Activated T-cell treated with anti-CD3 and anti-CD28 coated beads for 1 hour (primary cell): ENCODE data around the gene ALG5.

ENCODE experiments used
- DNase-seq: peaks from one replicate; pipeline ENCODE4 v3.0.0-alpha.2; 2020; ENCODE audit warnings: low read depth

The ALG5 gene

DNA sequence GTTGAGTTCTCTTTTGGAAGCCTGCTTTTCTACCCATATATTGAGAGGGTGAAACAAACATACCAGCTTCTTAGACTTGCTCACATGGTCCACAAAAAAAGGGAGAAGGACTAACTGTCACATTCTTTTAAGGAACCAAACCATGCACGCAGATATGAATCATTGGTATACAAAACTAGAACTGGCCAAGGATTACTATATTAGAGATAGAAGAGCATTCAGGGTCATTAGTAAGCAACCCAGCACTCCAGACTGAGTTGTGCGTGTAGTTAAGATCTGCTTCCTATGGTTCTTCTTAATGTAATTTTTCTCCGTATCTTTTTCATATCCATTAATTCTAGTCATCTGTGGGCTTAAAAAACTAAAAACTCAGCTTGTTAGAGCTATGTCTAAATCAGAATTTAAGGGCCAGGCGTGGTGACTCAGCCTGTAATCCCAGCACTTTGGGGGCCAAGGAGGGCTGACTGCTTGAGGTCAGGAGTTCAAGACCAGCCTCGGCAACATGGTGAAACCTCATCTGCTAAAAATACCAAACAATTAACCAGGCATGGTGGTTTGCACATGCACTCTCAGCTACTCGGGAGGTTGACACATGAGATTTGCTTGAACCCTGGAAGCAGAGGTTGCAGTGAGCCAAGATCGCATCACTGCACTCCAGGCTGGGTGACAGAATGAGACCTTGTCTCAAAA lies 19.6 kb downstream of the ALG5 start:
- no peak for DNase-seq

DNA sequence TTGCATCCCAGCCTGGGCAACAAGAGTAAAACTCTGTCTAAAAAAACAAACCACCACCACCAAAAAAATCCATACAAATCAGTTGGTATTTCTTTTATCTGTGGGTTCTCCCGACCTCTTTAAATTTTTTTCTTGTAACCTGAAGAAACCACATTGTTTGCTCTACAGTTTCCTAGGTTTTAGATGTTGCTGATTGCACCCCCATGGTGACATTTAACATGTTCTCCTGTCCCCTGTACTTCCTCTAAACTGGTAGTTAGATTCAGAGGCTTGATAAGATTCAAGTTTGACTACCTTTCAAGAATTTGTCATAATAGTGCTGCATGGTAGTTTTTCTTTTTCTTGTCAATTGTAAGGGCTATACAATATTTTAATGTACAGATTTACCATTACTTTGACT lies 24.0 kb downstream of the ALG5 start:
- no peak for DNase-seq

DNA sequence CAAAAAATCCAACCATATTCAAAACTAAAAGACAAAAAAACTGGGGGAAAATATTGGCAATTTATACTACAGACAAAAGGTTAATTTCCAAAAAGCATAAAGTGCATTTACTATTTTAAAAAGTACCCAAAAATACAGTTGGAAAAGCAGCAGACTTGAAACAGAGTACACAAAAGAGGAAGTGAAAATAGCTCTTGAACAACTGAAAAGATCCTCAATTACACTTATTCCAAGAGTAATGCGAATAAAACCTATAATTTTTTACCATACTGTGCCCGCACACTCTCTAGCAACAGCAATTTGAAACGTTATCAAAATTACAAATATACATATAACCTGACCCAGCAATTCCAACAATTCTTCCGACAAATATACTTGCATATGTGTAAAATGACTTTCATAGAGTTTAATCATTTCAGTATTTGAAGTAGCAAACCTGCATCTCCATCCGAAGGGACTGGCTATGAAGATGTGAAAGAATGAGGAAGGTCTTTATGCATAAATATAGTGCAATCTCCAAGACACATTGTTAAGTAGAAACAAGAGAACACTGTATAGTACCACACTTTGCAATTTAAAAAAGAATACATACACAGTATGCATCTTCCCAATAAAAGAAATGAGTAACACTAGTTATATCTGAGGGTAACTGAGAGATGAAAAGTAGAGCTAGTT lies 25.4 kb downstream of the ALG5 start:
- DNase-seq = no peak

DNA sequence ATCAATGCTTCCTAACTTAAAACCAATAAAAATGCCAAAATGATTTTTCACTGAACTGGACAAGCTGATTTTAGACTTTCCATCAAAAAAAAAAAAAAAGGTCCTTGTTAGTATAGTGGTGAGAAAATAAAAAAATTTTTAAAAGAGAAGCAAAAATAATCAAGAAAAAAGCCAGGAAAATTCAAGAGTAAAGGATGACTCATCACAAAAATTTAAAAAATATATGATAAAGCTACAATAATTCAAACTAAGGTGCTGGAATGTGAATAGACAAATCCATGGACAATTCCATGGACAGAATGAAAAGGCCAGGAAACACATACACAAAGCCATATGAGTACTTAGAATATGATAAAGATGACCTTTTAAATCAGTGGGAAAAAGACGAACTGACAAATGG lies 26.1 kb downstream of the ALG5 start:
- no peak for DNase-seq

DNA sequence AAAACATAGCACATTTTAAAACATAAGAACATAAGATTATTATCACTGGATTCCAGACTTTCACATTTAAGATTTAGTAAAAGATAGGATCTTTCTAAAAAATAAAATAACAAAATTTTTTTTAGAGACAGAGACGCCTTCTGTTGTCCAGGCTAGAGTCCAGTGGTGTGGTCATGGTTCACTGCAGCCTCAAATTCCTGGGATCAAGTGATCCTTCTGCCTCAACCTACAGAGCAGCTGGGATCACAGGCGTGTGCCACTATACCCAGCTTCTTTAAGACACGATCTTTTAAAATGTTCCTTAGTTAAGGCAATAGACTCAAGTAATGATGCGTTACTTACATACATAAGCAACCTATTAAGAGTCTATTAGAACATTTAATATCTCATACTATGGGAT lies 32.7 kb downstream of the ALG5 start:
- no peak for DNase-seq

DNA sequence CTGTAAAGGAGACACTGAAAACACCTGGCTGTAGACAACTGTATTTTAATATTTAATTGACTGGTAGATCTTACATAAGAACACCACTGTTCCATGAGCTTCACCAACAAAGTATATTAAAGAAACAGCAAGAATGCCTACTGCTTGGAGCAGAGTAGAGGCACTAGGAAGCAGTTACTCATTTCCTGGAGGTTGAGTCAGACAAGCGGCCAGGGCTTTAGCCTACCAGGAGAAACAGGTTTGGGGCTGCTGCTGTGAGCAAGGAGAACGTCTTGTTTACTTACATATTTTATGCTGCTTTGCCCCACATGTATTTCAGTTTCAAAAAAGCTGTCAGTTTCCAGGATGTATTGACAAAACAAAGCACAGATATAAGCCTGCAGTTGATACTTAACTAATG lies 33.4 kb downstream of the ALG5 start:
- DNase-seq = no peak

DNA sequence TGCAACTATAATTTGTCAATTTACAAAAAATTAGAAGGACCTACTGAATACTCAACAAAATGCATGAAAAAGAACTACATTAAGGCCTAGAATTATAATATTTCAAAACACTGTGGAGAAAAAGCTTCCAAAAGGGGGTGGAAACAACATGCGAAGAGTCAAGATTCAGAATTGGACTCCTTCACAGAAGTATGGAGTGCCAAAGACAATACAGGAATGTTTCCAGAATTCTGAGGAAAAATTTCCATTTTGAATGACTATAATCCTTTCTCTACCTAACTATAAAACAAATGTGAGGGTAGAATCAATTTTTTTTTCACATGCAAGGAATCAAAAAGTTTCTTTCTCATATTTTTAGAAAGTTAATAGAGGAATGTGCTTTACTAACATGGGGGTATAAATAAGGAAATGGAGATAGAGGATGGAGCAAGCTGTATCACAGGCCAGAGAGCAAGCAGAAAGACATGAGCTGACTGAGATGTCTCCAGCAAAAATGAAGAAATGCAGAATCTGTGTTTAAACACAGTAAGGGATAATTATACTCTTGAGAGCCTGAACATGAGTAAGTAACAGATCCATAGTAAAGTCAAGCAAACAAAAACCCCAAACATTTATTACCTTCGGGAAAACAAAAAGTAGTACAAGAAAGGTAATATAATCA lies 39.6 kb downstream of the ALG5 start:
- no peak for DNase-seq

DNA sequence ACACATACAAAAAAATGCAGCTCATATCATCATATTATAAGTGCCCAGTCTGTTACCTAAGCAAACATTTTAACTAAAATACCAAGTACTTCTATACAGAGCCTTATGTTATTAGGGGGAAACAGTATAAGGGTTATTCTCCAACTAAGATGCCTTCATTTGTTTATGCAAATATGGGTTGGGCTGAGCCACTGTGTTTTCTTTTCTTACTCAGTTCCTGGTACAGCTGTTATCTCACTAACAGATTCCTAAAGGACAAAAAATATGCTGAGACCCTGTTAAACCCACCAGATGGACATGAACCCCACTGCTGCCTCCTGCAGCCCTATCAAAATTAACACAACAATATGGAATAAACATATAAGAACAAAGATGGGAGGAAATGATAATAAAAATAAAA lies 44.6 kb downstream of the ALG5 start:
- no peak for DNase-seq

DNA sequence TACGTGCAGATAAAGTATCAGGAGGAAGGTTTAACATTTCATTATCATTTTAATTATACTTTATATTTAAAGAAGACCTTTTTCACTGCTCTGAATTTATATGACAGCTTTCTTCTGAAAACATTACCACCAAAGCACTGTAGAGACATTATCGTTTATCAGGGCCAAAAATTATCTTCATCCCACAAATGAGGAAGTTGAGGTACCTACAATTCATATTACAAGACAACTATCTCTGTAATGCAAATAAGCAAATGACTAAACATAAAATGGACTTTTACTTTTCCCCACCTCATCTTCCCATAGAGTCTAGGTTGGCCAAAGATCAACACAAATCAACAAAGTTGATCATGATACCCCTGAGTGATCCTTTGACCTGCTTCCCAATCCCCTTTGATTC lies 48.2 kb downstream of the ALG5 start:
- no peak for DNase-seq

DNA sequence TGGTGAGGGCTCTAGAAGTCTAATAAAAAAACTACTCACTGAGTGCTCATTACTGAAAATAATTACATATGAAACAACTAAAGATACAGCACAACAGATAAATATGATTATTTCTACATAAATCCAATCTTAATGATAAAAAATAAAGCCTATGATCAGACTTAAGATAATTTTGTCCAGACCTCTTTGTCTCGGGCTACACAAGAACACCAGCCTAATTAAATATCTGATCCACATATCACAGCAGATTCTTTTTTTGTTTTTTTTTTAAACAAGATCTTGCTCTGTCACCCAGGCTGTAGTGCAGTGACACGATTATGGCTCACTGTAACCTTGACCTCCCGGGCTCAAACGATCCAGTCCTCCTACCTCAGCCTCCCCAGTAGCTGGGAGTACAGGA lies 48.8 kb downstream of the ALG5 start:
- DNase-seq = no peak

DNA sequence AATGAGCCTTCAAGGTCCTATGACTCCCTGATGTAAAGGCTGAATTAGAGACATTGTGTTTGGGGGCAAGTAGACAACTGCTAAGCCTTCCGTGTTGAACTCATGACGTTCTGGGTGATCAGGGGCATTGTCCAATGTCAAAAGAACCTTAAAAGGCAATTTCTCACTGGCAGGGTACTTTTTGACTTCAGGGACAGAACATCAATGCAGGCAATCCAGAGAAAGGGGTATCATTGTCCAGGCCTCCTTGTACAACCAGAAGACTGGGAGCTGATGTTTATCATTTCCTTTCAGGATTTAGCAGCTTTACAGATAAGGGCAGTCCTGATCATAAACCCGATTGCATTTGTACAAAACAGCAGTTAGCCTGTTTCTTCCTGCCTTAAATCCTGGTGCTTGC lies 54.1 kb downstream of the ALG5 start:
- DNase-seq = no peak

DNA sequence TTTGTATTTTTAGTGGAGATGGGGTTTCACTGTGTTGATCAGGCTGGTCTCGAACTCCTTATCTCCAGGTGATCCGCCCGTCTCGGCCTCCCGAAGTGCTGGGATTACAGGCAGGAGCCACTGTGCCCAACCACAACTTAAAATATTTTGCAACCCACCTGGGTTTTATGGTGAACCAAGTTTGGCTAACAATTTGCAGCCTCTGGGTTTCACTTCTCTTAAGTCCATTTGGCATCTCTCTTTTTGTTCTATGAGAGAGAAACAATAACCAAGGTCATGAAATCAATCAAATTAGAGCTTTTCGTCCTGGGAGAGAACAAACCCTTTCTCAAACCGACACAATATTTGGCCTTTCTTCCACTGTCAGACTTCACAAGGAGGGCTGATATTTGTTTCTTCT lies 73.5 kb downstream of the ALG5 start:
- no peak for DNase-seq

DNA sequence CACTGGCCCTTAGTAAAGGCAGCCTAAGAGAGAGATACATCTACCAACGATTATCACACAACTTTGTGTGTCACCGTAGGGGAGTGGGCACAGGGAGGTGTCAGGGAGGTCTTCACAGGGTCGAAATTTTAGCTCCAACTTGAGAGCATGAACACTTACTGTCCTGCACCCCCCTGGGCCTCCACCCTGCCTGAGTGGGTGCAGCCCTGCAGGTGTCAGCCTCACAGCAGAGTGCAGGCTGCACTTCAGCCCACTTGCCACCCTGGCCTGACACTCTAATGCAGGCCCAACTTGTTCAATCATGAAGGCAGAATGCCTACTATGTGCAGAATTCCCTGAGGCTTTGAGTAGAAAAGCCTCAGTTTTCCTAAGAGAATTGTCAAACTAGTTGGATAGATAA lies 75.1 kb downstream of the ALG5 start:
- no peak for DNase-seq

DNA sequence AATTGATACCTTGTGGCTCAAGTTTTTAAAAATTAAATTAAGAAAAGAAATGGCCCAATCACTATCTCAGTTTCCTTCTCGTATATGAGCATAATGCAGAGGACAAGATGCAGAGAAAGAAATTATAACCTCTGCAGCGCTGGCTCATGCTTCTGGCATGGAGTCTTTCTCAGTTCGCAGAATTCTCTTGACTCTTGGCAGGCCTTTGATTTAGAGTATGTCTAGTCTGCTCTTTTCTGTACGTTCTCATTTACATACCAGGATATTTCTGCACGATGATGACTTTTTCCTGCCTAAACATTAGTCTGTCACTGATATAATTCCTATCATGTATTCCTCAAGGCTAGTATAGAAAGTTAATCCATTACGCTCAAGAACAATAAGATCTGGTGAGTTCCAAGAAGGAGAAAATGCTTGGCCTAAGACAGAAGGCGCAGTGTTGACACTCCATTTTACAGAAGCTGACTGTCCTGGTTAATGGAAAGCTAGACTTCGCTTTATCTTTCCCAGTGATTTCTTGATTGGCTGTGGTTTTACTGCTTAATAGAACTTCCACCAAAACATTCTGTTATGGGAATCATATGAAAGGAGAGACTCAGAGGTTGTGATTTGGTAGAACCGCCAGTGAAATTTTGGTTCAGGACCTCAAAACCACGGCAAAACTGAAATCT lies 77.4 kb downstream of the ALG5 start:
- no peak for DNase-seq

DNA sequence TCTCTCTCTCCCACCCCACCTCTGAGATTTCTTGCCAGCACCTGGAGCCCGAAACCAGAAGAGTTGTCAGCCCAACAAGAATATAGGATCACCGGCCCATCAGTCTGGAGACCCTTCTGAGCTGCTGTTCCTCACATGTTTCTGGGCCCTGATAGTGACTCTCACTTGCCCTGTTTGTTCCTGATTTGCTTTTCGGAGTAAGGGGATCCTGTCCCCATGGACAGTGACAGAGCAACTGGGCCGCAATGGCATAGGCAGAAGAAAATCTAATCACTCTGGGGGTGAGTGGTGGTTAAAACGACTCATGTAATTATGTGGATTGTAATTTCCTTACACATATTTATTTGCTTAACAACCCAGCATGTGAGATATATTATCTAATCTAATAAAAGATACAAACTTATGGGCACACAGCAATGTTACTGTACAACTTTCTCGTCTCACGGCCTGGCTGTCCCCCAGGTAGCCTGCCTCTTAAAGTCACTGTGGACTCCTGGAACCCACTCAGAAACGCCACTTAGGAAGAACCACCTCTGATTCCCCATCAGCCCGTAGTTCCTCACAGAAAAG lies 78.4 kb downstream of the ALG5 start:
- no peak for DNase-seq

DNA sequence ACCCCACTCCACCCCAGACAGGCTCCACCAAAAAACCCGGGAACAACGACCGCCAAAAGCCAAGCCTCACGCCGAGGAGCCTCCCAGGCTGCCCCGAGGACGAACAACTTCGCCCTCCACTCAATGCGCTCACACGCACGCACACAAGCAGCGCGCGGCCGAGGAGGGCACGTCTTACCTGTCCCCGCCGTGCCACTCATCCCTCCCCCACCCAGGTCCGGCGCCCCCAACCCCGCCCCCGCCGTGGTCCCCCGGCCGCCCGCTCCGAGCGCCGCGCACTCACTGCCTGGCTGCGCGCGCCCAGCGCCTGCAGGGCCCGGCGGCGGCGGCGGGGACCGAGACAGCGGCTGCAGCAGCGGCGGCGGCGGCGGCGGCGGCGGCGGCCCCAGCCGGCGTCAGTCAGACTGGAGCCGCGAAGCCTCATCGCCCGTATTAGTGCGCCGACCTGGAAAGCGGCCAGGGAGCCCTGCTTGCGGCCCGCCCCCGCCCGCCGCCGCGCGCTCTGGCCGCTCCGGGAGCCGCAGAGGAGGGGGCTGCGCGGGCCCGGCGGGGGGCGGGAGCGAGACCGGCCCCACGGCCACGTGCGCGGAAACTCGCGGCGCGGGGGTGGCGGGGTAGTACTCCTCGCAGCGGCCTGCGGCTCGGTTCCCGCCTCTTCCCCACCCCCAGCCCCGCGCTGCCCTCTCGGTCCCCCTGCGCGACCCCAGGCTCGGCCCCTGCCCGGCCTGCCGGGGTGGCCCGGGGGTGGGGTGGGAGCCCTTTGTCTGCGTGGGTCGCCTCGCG lies 79.1 kb downstream of the ALG5 start, which contains the start of gene SMAD9:
TSS of gene SMAD9 (minus strand) at position 406 of the 783 bp plus-strand sequence. CDS start 40,549 bp downstream, outside the sequence.
- DNase-seq = no peak

DNA sequence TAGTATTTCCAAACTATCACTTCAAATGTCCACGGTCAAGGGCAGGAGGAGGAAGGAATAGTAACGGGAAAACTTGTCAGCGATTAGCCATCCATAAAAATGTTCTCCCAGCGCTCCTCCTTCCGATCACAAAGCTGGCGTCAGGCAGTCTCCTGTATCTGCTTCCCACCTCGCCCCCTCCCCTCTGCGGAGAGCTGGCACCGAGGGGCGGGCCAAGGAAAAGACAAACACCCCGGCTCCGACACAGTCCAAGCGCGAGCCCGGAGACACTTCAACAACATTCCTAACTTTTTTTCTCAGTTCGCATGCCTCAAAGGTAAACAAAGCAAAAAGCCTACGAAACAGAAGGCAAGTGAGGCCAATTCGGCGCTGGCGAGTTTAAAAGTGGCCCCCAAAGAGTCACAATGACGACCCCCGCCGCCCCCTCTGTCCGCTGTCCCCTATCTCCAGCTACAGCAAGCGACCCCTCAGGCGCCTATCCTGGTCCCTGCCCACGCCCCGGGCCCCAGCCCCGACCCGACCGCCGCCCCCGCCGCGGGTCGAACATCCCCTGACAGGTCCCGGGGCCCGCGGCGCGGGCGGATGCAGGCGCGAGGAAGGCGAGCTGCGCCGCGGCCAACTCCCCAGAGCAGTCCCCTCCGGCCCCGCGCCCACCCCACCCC lies 79.8 kb downstream of the ALG5 start:
- no peak for DNase-seq

DNA sequence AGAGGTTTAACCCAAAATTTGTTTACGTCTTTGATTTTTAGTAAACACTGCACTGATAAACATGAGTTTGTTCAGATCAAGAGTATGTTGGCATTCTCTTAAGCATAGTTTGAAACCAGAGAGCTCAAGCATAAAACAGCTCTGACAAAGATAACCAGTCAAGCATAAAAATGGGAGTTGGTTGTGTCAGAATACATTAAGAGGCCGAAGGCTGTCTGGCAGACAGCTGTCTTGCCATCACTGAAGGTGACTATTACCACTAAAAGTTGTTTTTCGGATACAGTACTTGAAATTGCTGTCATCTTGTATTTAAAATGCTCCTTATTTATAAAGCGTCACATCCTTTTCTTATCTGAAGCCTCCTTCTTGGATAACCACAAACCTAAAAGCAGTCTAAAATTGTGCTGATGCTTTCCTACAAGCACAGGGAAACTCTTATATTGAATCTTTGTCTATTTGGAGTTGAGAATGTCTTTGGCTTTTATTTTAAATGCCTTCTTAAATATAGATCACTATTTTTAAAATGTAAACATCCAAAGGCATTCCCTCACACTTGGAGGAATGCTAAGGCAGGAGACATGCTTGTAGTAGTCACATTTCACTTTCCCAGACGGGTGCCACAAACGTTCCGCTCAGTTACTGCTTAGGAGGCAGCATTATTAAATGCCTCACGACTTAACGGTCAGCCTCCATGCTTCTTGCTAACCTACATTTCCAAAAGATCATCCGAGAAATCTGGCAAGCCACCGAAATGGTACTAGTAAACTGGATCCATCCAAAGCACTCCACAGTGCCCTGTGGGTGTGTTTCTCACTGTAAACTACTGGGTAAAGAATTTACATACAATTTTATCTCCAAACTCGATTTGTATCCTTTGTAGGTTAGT lies 80.7 kb downstream of the ALG5 start:
- no peak for DNase-seq

DNA sequence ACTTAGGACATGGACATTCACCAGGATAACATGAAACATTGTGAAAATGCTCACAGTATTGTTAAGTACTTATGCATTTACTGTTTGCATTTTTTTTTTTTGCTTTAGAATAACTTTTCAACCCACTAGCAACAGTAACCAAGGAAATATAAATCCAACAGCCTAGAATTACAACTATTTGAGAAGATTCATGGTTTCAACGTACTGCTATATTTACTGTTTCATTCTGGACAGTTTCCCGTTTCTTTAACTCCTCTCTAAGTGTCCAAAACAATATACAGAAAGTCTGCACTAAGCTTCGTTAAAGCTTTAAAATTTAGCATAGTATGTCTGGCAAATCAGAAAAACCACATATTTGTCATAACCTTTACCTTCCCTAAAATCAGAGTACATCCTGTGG lies 81.8 kb downstream of the ALG5 start:
- DNase-seq = no peak
